ENCODE measurements around the gene LTB4R.
"Not testable (repeated sequence)": the region's sequence is repeated elsewhere in the genome, so short reads cannot be mapped to it uniquely, and the experiment has no call there.

Gene LTB4R

GRCh38 chr14:24343795-24344660 is 32.7 kb downstream of the LTB4R start:
- DNase-seq (ENCODE audit: low read depth, low spot score) = no peak

- DNase-seq (ENCODE audit: low read depth, low spot score) = no peak
Observed at GRCh38 chr14:24347134-24347533, 35.8 kb downstream of the LTB4R start.

GRCh38 chr14:24348186-24348585 is 36.9 kb downstream of the LTB4R start:
- DNase-seq (ENCODE audit: low read depth, low spot score) = no peak

- no peak for DNase-seq (ENCODE audit: low read depth, low spot score)
Observed at GRCh38 chr14:24349742-24350141, 38.4 kb downstream of the LTB4R start.

GRCh38 chr14:24351517-24351916 is 40.2 kb downstream of the LTB4R start:
- no peak for DNase-seq (ENCODE audit: low read depth, low spot score)

- DNase-seq (ENCODE audit: low read depth, low spot score) = no peak
Observed at GRCh38 chr14:24353559-24354481, 42.5 kb downstream of the LTB4R start.

- DNase-seq (ENCODE audit: low read depth, low spot score) = not testable (repeated sequence)
Observed at GRCh38 chr14:24354482-24354825, 43.2 kb downstream of the LTB4R start.

GRCh38 chr14:24355009-24355408 is 43.7 kb downstream of the LTB4R start:
- no peak for DNase-seq (ENCODE audit: low read depth, low spot score)

GRCh38 chr14:24356208-24356607 is 44.9 kb downstream of the LTB4R start:
- no peak for DNase-seq (ENCODE audit: low read depth, low spot score)

- no peak for DNase-seq (ENCODE audit: low read depth, low spot score)
Observed at GRCh38 chr14:24360281-24360680, 49.0 kb downstream of the LTB4R start.

- DNase-seq (ENCODE audit: low read depth, low spot score) = no peak
Observed at GRCh38 chr14:24361326-24361725, 50.0 kb downstream of the LTB4R start.

- DNase-seq (ENCODE audit: low read depth, low spot score) = no peak
Observed at GRCh38 chr14:24362241-24362960, 51.1 kb downstream of the LTB4R start.

GRCh38 chr14:24363401-24363800 is 52.1 kb downstream of the LTB4R start:
- DNase-seq (ENCODE audit: low read depth, low spot score) = no peak

- DNase-seq (ENCODE audit: low read depth, low spot score) = no peak
Observed at GRCh38 chr14:24364841-24365240, 53.5 kb downstream of the LTB4R start.

GRCh38 chr14:24365600-24366412 is 54.5 kb downstream of the LTB4R start:
- peak; percentile 85 for DNase-seq (ENCODE audit: low read depth, low spot score)

GRCh38 chr14:24366413-24366720 is 55.1 kb downstream of the LTB4R start:
- no peak for DNase-seq (ENCODE audit: low read depth, low spot score)

- peak; percentile 89 for DNase-seq (ENCODE audit: low read depth, low spot score)
Observed at GRCh38 chr14:24366721-24367513, 55.6 kb downstream of the LTB4R start.

Measured in smooth muscle cell of the brain vasculature (primary cell).